VCaP (cell line): ENCODE data around the gene P2RY12.

ENCODE experiments used
- H3K27ac ChIP-seq: fragments of 450-650 bp; 2 replicates; pipeline ENCODE4 v1.5.1; 2017
- CTCF ChIP-seq: fragments of 450-650 bp; conservative IDR thresholded peaks from 2 replicates; pipeline ENCODE4 v1.5.1; 2017; ENCODE audit warnings: mild to moderate bottlenecking, moderate library complexity

P2RY12 gene

GRCh38 chr3:151316267-151316991 lies 68.1 kb downstream of the P2RY12 start, which contains the start of gene GPR87:
TSS of gene GPR87 (minus strand) at chr3:151316820. CDS start at chr3:151300100, 16,720 bp downstream.
- no peak within 1 kb of the TSS for H3K27ac ChIP-seq

GRCh38 chr3:151315846-151316245 lies 68.7 kb downstream of the P2RY12 start:
- H3K27ac ChIP-seq, result no peak overlapping the region
- TF ChIP-seq CTCF, result no peak

More at GRCh38 chr3:151316267-151316991, 68.1 kb downstream of the P2RY12 start, which contains the start of gene GPR87:
- no peak for TF ChIP-seq CTCF

- no peak for TF ChIP-seq CTCF
- H3K27ac ChIP-seq, result no peak overlapping the region
Observed at GRCh38 chr3:151315136-151315535, 69.4 kb downstream of the P2RY12 start.

- no peak for TF ChIP-seq CTCF
Observed at GRCh38 chr3:151314593-151314992, 70.0 kb downstream of the P2RY12 start.

GRCh38 chr3:151314137-151314536 lies 70.4 kb downstream of the P2RY12 start:
- H3K27ac ChIP-seq, result no peak overlapping the region
- TF ChIP-seq CTCF, result no peak

More at GRCh38 chr3:151314593-151314992, 70.0 kb downstream of the P2RY12 start:
- no peak overlapping the region for H3K27ac ChIP-seq

- TF ChIP-seq CTCF, result no peak
- no peak overlapping the region for H3K27ac ChIP-seq
Observed at GRCh38 chr3:151312972-151313371, 71.6 kb downstream of the P2RY12 start.

GRCh38 chr3:151309566-151309965 lies 75.0 kb downstream of the P2RY12 start:
- no peak for TF ChIP-seq CTCF
- H3K27ac ChIP-seq, result no peak overlapping the region
